ENCODE measurements around the gene PLXDC1.
"Not testable (repeated sequence)": the region's sequence is repeated elsewhere in the genome, so short reads cannot be mapped to it uniquely, and the experiment has no call there.

PLXDC1 gene

DNA sequence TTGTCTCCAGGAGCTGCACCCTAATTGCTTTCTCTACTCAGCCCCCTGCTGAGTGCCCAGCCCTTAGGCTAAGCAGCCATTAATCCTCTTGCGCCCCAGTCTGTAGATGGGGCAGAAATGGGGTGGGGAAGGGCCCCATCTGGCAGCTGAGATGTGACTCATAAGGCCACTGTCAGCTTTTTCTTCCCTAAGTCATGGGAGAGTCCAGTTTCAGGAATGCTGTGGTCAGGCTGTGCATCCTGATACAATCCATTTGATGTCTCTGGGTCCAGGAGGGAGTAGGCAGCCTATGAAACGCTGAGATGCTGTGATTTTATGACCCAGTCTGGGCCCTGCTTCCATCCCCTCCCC lies 12.3 kb downstream of the PLXDC1 start:
- DNase-seq = peak; percentile 87
- TF ChIP-seq, protein P1, sequence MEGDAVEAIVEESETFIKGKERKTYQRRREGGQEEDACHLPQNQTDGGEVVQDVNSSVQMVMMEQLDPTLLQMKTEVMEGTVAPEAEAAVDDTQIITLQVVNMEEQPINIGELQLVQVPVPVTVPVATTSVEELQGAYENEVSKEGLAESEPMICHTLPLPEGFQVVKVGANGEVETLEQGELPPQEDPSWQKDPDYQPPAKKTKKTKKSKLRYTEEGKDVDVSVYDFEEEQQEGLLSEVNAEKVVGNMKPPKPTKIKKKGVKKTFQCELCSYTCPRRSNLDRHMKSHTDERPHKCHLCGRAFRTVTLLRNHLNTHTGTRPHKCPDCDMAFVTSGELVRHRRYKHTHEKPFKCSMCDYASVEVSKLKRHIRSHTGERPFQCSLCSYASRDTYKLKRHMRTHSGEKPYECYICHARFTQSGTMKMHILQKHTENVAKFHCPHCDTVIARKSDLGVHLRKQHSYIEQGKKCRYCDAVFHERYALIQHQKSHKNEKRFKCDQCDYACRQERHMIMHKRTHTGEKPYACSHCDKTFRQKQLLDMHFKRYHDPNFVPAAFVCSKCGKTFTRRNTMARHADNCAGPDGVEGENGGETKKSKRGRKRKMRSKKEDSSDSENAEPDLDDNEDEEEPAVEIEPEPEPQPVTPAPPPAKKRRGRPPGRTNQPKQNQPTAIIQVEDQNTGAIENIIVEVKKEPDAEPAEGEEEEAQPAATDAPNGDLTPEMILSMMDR (IDR thresholded peaks at IDR 0.05; ENCODE audit: low read depth, low read length, missing control alignments) = no peak
- H3K27ac ChIP-seq = peak overlapping the region; percentile 65
- no peak overlapping the region for H3K4me3 ChIP-seq (ENCODE audit: low read depth, low read length)
- in situ Hi-C loops (cut with HindIII; ENCODE audit: low pct_ligation_motif_present, low sequenced_read_pairs) = no loop called here
- H3K27me3 ChIP-seq (replicated peaks) = no peaks in the 10 kb centered on the region
- H3K36me3 ChIP-seq (replicated peaks) = no peaks in the 10 kb centered on the region

DNA sequence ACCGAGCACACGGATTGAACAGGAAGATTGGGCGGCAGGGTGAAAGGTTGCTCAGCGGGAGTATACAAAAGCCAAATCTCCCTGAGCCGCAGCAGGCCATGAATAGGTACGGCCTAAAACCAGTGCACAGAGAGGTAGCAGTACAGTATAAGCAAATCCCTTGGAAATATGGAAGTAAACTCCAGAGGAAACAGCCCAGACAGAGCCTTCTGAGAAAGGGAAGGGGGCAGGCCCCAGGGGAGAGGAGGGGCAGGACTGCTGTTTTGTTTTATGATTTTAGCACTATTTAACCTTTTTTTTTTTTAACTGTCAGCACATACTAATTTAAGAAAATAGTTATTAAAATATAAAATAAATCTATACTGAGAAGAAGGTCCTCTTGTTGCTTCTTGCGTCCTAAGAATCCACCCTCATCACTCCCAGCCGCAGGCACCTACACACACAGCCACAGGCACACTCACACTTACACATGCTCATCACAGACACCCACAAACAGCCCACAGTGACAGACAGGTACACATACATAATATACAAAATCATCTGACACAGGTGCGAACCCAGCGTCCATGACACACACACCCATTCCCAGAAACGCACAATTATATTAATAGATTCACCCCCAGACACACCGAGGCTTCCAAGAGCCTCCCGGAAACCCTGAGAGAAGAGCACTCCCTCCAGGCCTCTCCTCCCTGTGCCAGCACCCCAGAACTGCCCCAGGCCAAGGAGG lies 12.8 kb downstream of the PLXDC1 start:
- H3K36me3 ChIP-seq (replicated peaks) = no peaks in the 10 kb centered on the region
- no peak for DNase-seq
- TF ChIP-seq, protein P1 (IDR thresholded peaks at IDR 0.05; ENCODE audit: low read depth, low read length, missing control alignments) = no peak
- peak overlapping the region; percentile 65 for H3K27ac ChIP-seq
- no peak overlapping the region for H3K4me3 ChIP-seq (ENCODE audit: low read depth, low read length)
- in situ Hi-C loops (cut with HindIII; ENCODE audit: low pct_ligation_motif_present, low sequenced_read_pairs) = no loop called here
- no peaks in the 10 kb centered on the region for H3K27me3 ChIP-seq (replicated peaks)

DNA sequence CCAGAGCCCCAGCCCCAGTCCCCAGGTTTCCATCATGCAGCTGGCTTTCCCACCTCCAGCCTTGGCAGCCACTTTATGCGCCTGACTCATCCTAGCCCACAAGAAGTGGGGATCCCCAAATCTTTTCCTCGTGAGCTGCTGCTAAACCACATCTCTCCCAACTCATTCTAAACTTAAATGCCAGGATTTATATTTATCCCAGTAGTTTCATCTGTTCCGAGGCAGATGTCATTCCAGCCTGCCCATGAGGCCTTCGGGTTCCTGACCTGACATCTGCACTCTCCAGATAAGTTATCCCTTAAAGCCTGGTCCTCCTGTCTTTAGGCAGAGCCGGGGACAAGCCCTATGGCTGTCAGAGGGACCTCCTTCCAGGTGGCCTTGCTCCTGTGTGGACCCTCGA lies 16.6 kb downstream of the PLXDC1 start:
- no peak overlapping the region for H3K27ac ChIP-seq
- no peaks in the 10 kb centered on the region for H3K36me3 ChIP-seq (replicated peaks)
- no peak for DNase-seq
- no peaks in the 10 kb centered on the region for H3K27me3 ChIP-seq (replicated peaks)
- TF ChIP-seq, protein P1 (IDR thresholded peaks at IDR 0.05; ENCODE audit: low read depth, low read length, missing control alignments) = no peak
- in situ Hi-C loops (cut with HindIII; ENCODE audit: low pct_ligation_motif_present, low sequenced_read_pairs) = no loop called here
- H3K4me3 ChIP-seq (ENCODE audit: low read depth, low read length) = no peak overlapping the region

DNA sequence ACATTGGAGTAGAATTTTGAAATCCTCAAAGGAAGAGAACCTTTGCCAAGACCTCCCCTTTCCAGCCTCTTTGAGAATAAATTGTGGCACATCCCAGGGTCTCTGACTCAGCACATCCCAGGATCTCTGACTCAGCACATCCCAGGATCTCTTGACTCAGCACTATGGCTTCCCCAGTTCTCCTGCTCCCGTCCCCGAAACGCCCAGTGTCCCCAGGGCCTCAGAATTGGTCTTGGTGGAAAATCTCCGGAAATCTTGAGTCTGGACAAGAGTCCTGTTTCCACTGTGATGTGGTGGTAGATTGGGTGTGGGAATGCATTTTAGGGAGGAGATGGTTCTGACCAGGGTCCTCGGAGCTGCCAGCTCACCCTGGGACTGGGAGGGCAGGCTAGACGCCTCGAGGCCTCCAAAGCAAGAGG lies 19.2 kb downstream of the PLXDC1 start:
- in situ Hi-C loops (cut with HindIII; ENCODE audit: low pct_ligation_motif_present, low sequenced_read_pairs) = no loop called here
- H3K27me3 ChIP-seq (replicated peaks) = no peaks in the 10 kb centered on the region
- TF ChIP-seq, protein P1 (IDR thresholded peaks at IDR 0.05; ENCODE audit: low read depth, low read length, missing control alignments) = no peak
- H3K4me3 ChIP-seq (ENCODE audit: low read depth, low read length) = no peak overlapping the region
- no peaks in the 10 kb centered on the region for H3K36me3 ChIP-seq (replicated peaks)
- DNase-seq = peak; percentile 70
- H3K27ac ChIP-seq = no peak overlapping the region

DNA sequence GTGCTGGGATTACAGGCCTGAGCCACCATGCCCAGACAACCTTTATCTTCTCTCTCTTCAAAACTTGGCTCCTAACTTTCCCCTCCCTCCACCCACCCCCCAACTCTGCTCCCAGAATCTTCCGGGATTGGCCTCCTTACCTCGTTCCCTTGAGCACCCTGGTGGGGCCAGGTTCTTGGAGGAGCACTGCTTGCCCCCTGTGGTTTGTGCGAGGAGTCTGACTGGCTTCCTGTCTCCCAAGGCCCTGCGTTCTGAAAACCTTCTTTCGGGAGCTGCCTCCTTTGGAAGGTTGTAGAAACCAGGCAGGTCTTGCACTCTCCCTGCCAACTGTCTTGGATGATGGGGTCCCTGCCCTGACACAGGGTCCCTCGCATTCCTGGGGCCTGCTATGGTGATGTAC lies 19.8 kb downstream of the PLXDC1 start:
- H3K27me3 ChIP-seq (replicated peaks) = no peaks in the 10 kb centered on the region
- in situ Hi-C loops (cut with HindIII; ENCODE audit: low pct_ligation_motif_present, low sequenced_read_pairs) = no loop called here
- peak overlapping the region; percentile 3 for H3K27ac ChIP-seq
- TF ChIP-seq, protein P1 (IDR thresholded peaks at IDR 0.05; ENCODE audit: low read depth, low read length, missing control alignments) = no peak
- no peak overlapping the region for H3K4me3 ChIP-seq (ENCODE audit: low read depth, low read length)
- no peak for DNase-seq
- no peaks in the 10 kb centered on the region for H3K36me3 ChIP-seq (replicated peaks)

DNA sequence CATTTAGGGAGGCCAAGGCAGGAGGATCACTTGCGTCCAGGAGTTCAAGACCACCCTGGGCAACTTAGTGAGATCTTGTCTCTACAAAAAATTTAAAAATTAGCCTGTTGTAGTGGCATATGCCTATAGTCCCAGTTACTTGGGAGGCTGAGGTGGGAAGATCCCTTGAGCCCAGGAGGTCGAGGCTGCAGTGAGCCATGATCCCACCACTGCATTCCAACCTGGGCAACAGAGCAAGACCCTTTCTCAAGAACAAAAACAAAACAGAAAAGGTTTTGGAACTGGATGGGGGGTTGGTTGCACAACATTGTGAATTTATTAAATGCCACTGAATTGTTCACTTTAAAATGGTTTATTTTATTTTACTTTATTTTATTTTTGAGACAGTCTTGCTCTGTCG lies 21.2 kb downstream of the PLXDC1 start:
- Histone ChIP-seq H3K27ac (no peak overlapping the region), H3K36me3 (replicated peaks) (no peaks in the 10 kb centered on the region), H3K27me3 (replicated peaks) (no peaks in the 10 kb centered on the region), H3K4me3 (ENCODE audit: low read depth, low read length) (no peak overlapping the region)
- TF ChIP-seq, protein P1 (IDR thresholded peaks at IDR 0.05; ENCODE audit: low read depth, low read length, missing control alignments) = no peak
- in situ Hi-C loops (cut with HindIII; ENCODE audit: low pct_ligation_motif_present, low sequenced_read_pairs) = no loop called here
- no peak for DNase-seq

DNA sequence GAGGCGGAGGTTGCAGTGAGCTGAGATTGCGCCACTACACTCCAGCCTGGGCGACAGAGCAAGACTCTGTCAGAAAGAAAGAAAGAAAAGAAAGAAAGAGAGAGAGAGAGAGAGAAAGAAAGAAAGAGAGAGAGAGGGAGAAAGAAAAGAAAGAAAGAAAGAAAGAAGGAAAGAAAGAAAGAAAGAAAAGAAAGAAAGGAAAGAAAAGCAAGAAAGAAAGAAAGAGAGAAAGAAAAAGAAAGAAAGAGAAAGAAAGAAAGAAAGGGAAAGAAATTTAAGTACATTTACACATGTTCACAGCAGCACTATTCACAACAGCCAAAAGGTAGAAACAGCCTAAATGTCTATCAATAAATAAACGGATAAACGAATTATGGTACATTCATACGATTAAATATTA lies 21.9 kb downstream of the PLXDC1 start:
- in situ Hi-C loops (cut with HindIII; ENCODE audit: low pct_ligation_motif_present, low sequenced_read_pairs); H3K27ac ChIP-seq; H3K4me3 ChIP-seq (ENCODE audit: low read depth, low read length); H3K27me3 ChIP-seq (replicated peaks); DNase-seq; H3K36me3 ChIP-seq (replicated peaks): not testable (repeated sequence)
